Breast epithelium (tissue), 3 donors: ENCODE data around the gene GRSF1.

ENCODE experiments used
- CTCF ChIP-seq, 3 donors: fragments of 450-650 bp; IDR thresholded peaks; one replicate each; pipeline ENCODE4 v1.5.1; 2016 to 2017; ENCODE audit warnings: antibody characterized with exemption in 3 of 3, mild to moderate bottlenecking in 3 of 3, moderate library complexity in 3 of 3
- POLR2A ChIP-seq: fragments of 450-650 bp; IDR thresholded peaks from one replicate; pipeline ENCODE4 v1.6.1; 2016; ENCODE audit warnings: antibody characterized with exemption, mild to moderate bottlenecking, moderate library complexity
- POLR2AphosphoS5 ChIP-seq, 3 donors: sonication (generic); formaldehyde crosslinking; IDR thresholded peaks; one replicate each; pipeline ENCODE4 v1.6.1; 2017; ENCODE audit warnings: antibody characterized with exemption in 3 of 3

DNA sequence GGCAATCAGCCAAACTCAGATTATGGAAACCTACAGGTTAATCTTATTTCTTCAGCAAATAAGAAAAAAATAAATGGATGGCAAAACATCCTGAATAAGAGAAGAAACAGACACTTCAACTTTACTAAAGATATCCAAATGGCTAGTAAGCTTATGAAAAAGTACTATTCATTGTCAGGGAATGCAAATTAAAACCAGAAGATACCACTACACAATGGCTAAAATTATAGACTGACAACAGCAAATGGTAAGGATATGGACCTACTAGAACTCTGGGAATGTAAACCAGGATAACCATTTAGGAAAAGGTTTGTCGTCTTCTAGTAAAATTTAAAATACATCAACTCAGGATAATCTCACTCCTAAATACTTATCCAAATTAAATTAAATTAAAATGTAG lies 24.3 kb downstream of the GRSF1 start:
- no peak for TF ChIP-seq CTCF (IDR thresholded peaks at IDR 0.05)
- no peak for TF ChIP-seq POLR2AphosphoS5 (IDR thresholded peaks at IDR 0.05)
- no peak for TF ChIP-seq POLR2A
